Measurements from ENCODE around the gene SNX8.

DNA sequence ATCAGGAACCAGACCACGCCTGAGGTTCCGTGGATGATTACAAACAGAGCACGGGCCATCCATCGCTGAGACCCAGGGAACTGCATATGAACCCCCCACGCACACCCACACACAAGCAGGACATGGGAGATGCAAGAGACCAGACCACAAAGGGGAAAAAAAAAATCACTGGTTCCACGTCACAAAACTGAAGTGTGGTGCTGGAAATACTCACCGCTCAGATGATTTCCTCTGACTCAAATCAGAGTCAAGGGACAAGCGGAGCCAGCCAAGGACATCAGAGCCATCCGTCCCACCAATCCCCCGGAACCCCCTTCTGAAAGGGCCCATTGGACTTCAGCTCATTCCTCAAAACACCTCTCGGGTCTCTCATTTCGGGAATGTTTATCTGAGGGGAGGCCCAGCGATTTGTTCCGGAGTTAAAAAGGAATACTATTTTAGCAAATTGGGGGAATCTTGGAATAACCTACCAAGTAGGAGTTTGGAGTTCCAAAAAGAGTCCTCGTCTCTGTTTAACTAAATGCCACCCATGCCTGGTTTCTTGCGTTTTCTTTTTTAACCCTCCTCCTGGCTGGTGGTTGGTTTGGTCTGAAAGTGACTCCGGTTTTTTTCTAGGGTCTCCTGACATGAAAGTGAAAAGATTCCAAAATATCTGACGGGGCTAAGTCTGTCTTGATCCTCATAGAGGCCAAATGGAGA lies 15.0 kb downstream of the SNX8 start:
- TF ChIP-seq EZH2 (IDR thresholded peaks at IDR 0.05; ENCODE audit: insufficient read depth, poor library complexity, severe bottlenecking), result no peak
- no peak for TF ChIP-seq EZH2phosphoT487 (IDR thresholded peaks at IDR 0.05; ENCODE audit: insufficient read depth, low read depth)
